IMR-90 (cell line): Measurements from ENCODE around the gene EML3. TPM values are rescaled to one million over a fixed set of nuclear protein-coding genes. Genes with fewer than 3 reads are reported as not detected.

Experiments used
- ATAC-seq: fragments of 200-7000 bp; cut with Tn5 transposase; 2 replicates; pipeline ENCODE4 v1.9.1; 2020; ENCODE audit warnings: low read depth, mild to moderate bottlenecking, moderate library complexity
- BruUV-seq: library from RNA; stranded (reverse); fragments of 400-500 nt; replicated peaks from 2 replicates; lab custom pipeline; 2021; lab: Mats Ljungman, UMichigan
- CTCF ChIA-PET: fragments of 300-600 bp; formaldehyde crosslinking; extraction: SDS; loops from one replicate; lab custom pipeline; 2021; ENCODE audit warnings: antibody characterized with exemption; lab: Yijun Ruan, JAX
- POLR2A ChIA-PET: fragments of 300-600 bp; sonication (Branson Sonifier 250); formaldehyde crosslinking; loops from one replicate; lab custom pipeline; 2022; ENCODE audit warnings: antibody characterized with exemption; ENCODE audit not compliant: unreplicated experiment; lab: Charles Lee
- DNase-seq: peaks from one replicate; pipeline ENCODE4 v3.0.0; 2013
- H2AFZ ChIP-seq: replicated peaks from 2 replicates; pipeline ENCODE3; 2013; ENCODE audit warnings: low read length, mild to moderate bottlenecking; ENCODE audit not compliant: poor library complexity
- H2AK5ac ChIP-seq: 2 replicates; pipeline ENCODE4 v1.6.1; 2013; ENCODE audit warnings: low read depth, low read length, inconsistent platforms
- H2AK9ac ChIP-seq: replicated peaks from 2 replicates; pipeline ENCODE3; 2013; ENCODE audit warnings: mild to moderate bottlenecking, low read depth, low read length, moderate library complexity; ENCODE audit not compliant: poor library complexity
- H2BK120ac ChIP-seq: 2 replicates; pipeline ENCODE4 v1.6.1; 2013; ENCODE audit warnings: low read depth, low read length, inconsistent platforms
- H2BK15ac ChIP-seq: 3 replicates; pipeline ENCODE4 v1.6.1; 2013; ENCODE audit warnings: low read depth, low read length, inconsistent platforms
- H2BK20ac ChIP-seq: 2 replicates; pipeline ENCODE4 v1.6.1; 2013; ENCODE audit warnings: low read depth, mild to moderate bottlenecking, inconsistent platforms, low read length, moderate library complexity
- H2BK5ac ChIP-seq: 2 replicates; pipeline ENCODE4 v1.6.1; 2013; ENCODE audit warnings: mild to moderate bottlenecking, low read depth, low read length, inconsistent platforms; ENCODE audit not compliant: poor library complexity, severe bottlenecking
- H3K14ac ChIP-seq: replicated peaks from 2 replicates; pipeline ENCODE4 v1.6.1; 2013; ENCODE audit warnings: low read depth, low read length, inconsistent platforms
- H3K18ac ChIP-seq: 2 replicates; pipeline ENCODE4 v1.6.1; 2013; ENCODE audit warnings: low read depth, low read length, control low read depth
- H3K23ac ChIP-seq: 2 replicates; pipeline ENCODE4 v1.6.1; 2013; ENCODE audit warnings: low read depth, low read length, inconsistent platforms
- H3K27ac ChIP-seq: 2 replicates; pipeline ENCODE4 v1.5.1; 2013; ENCODE audit warnings: mild to moderate bottlenecking, control low read depth, low read length; ENCODE audit not compliant: insufficient read depth
- H3K27me3 ChIP-seq: 2 replicates; pipeline ENCODE4 v1.6.1; 2013; ENCODE audit warnings: low read length; ENCODE audit not compliant: control insufficient read depth, insufficient read depth
- H3K36me3 ChIP-seq: 2 replicates; pipeline ENCODE4 v1.6.1; 2013; ENCODE audit warnings: low read length, mixed read lengths; ENCODE audit not compliant: control insufficient read depth, insufficient read depth
- H3K4ac ChIP-seq: 2 replicates; pipeline ENCODE4 v1.6.1; 2013; ENCODE audit warnings: low read depth, low read length, inconsistent platforms
- H3K4me1 ChIP-seq: 2 replicates; pipeline ENCODE4 v1.6.1; 2013; ENCODE audit warnings: low read length, mixed read lengths; ENCODE audit not compliant: control insufficient read depth, insufficient read depth
- H3K4me2 ChIP-seq: 2 replicates; pipeline ENCODE4 v1.6.1; 2013; ENCODE audit warnings: low read depth, mild to moderate bottlenecking, control low read depth, low read length, moderate library complexity
- H3K4me3 ChIP-seq: 2 replicates; pipeline ENCODE4 v1.5.1; 2013; ENCODE audit warnings: low read depth, mild to moderate bottlenecking, control low read depth, low read length, moderate library complexity; ENCODE audit not compliant: insufficient read depth
- H3K56ac ChIP-seq: 2 replicates; pipeline ENCODE4 v1.6.1; 2013; ENCODE audit warnings: low read length, inconsistent platforms; ENCODE audit not compliant: insufficient read depth; ENCODE audit errors: extremely low read depth
- H3K79me1 ChIP-seq, 2 experiments: 2 replicates each; pipeline ENCODE4 v1.6.1; 2013; ENCODE audit warnings: low read length in 2 of 2, inconsistent platforms in 1 of 2, low read depth in 1 of 2
- H3K9ac ChIP-seq: 2 replicates; pipeline ENCODE4 v1.6.1; 2013; ENCODE audit warnings: low read depth, low read length, control low read depth
- H3K9me1 ChIP-seq: 2 replicates; pipeline ENCODE4 v1.6.1; 2013; ENCODE audit warnings: low read length, inconsistent platforms; ENCODE audit not compliant: insufficient read depth
- H3K9me3 ChIP-seq: 2 replicates; pipeline ENCODE4 v1.6.1; 2013; ENCODE audit warnings: low read length; ENCODE audit not compliant: control insufficient read depth, insufficient read depth
- H4K20me1 ChIP-seq: 2 replicates; pipeline ENCODE4 v1.6.1; 2013; ENCODE audit warnings: low read length, inconsistent platforms; ENCODE audit not compliant: insufficient read depth
- H4K5ac ChIP-seq: 2 replicates; pipeline ENCODE4 v1.6.1; 2013; ENCODE audit warnings: mild to moderate bottlenecking, low read depth, low read length, control low read depth
- H4K8ac ChIP-seq, 2 experiments: 2 replicates each; pipeline ENCODE4 v1.6.1; 2013; ENCODE audit warnings: low read depth in 2 of 2, low read length in 2 of 2, control low read depth in 1 of 2, inconsistent platforms in 1 of 2
- H4K91ac ChIP-seq: 2 replicates; pipeline ENCODE4 v1.6.1; 2013; ENCODE audit warnings: low read depth, low read length, inconsistent platforms; ENCODE audit not compliant: insufficient read depth
- CEBPB ChIP-seq: IDR thresholded peaks from 2 replicates; pipeline ENCODE4 v1.6.1; 2012; ENCODE audit warnings: low read depth, low read length, improper control_type of control experiment
- CHD1 ChIP-seq: IDR thresholded peaks from 2 replicates; pipeline ENCODE4 v1.6.1; 2012; ENCODE audit warnings: low read depth, low read length, improper control_type of control experiment
- ELK1 ChIP-seq: fragments of 150-350 bp; IDR thresholded peaks from 2 replicates; pipeline ENCODE4 v1.6.1; 2016; ENCODE audit warnings: low read depth, mild to moderate bottlenecking, low read length, moderate library complexity, borderline replicate concordance
- FOS ChIP-seq: fragments of 150-350 bp; IDR thresholded peaks from 2 replicates; pipeline ENCODE4 v1.6.1; 2016; ENCODE audit warnings: low read depth, low read length
- MAZ ChIP-seq: IDR thresholded peaks from 2 replicates; pipeline ENCODE4 v1.6.1; 2012; ENCODE audit warnings: low read depth, mild to moderate bottlenecking, low read length, improper control_type of control experiment, moderate library complexity, borderline replicate concordance
- NFE2L2 ChIP-seq: fragments of 150-350 bp; IDR thresholded peaks from 2 replicates; pipeline ENCODE4 v1.6.1; 2016; ENCODE audit warnings: low read depth, mild to moderate bottlenecking, low read length
- POLR2A ChIP-seq: IDR thresholded peaks from 2 replicates; pipeline ENCODE4 v1.6.1; 2012; ENCODE audit warnings: mild to moderate bottlenecking, low read depth, low read length
- RAD21 ChIP-seq: IDR thresholded peaks from 2 replicates; pipeline ENCODE4 v1.6.1; 2012; ENCODE audit warnings: low read length, improper control_type of control experiment
- RCOR1 ChIP-seq: IDR thresholded peaks from 2 replicates; pipeline ENCODE4 v1.6.1; 2012; ENCODE audit warnings: mild to moderate bottlenecking, low read length, improper control_type of control experiment; ENCODE audit not compliant: insufficient replicate concordance
- SMC3 ChIP-seq: fragments of 150-350 bp; IDR thresholded peaks from 2 replicates; pipeline ENCODE4 v1.6.1; 2016; ENCODE audit warnings: low read depth, mild to moderate bottlenecking, antibody characterized with exemption, low read length, moderate library complexity
- WGBS, 2 experiments: methylation state at CpG; one replicate each; pipeline versions ENCODE4 v1.1.5 to v1.1.7; 2013; ENCODE audit warnings: missing lambda C conversion rate in 2 of 2; ENCODE audit not compliant: insufficient read length in 1 of 2; ENCODE audit errors: extremely low coverage in 2 of 2; 5-methylcytosine and 5-hydroxymethylcytosine counted together
- dilution Hi-C: fragments of 300-500 bp; cut with HindIII; formaldehyde crosslinking; loops from one replicate; pipeline ENCODE4 v1.14.3; 2018; ENCODE audit warnings: low sequenced_read_pairs; ENCODE audit not compliant: unreplicated experiment
- in situ Hi-C: fragments of 300-500 bp; cut with MboI; formaldehyde crosslinking; loops from 3 replicates; pipeline ENCODE4 v1.14.3; 2019; ENCODE audit warnings: low sequenced_read_pairs, inconsistent platforms, mixed read lengths
- intact Hi-C: fragments of 100-400 bp; cut with micrococcal nuclease; formaldehyde crosslinking; loops from 2 replicates; pipeline ENCODE4 v1.10.0; 2022
- polyA plus RNA-seq, 3 experiments: library from polyadenylated mRNA; depleted of rRNA; stranded (reverse); fragments of >200 nt; gene quantifications; 2 replicates each; pipeline ENCODE4 v1.2.3, GENCODE V29; 2012; ENCODE audit warnings: low replicate concordance in 1 of 3
- total RNA-seq: library from RNA; depleted of rRNA; stranded (reverse); fragments of >200 nt; gene quantifications from 2 replicates; pipeline ENCODE4 v1.2.3, GENCODE V29; 2012
- TF ChIP-seq, protein P1 (sequence below): conservative IDR thresholded peaks from 2 replicates; pipeline ENCODE4 v1.5.1; 2012; ENCODE audit warnings: mild to moderate bottlenecking, low read depth, low read length, improper control_type of control experiment

EML3 gene
- total and polyA plus RNA-seq, 2 of the 4 experiments (the other 2 are of a cell fraction) = 5.0 to 24.7 TPM

DNA sequence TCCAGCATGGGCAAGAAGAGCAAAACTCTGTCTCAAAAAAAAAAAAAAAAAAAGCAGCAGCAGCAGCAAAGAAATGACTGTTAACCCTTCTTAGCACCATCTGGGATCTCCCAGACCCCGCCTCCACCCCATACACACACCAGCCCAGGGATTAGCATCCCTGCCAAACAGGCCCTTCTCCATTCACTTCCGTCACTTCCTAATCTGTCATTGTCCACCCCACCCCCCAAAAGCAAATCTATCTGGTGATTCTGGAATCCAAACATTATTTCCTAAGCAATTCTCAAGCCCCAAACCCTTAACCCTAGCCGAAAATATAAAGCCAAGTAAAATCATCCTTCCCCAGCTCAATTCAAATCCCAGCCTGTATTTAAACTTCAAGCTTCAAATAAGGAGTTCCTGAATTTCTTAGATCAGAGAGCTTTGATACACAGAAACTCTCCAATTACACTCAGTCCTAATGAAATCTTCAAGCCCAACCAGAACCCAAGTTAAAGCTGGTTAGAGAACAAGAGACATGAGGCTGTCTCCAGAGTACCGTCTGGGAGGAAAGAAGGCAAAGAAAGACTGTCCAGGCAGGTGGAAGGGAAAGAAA is 60.0 kb downstream of the EML3 start:
- Histone ChIP-seq H2AK5ac (peak overlapping the region; percentile 99), H2BK120ac (peak overlapping the region; percentile 98), H2AFZ (peak overlapping the region; percentile 92), H3K4ac (peak overlapping the region; percentile 98), H2BK20ac (peak overlapping the region; percentile 96), H4K91ac (peak overlapping the region; percentile 100), H3K9me3 (no peaks in the 10 kb centered on the region), H3K23ac (peak overlapping the region; percentile 98), H3K9ac (peak overlapping the region; percentile 94), H3K4me2 (peak overlapping the region; percentile 93), H3K4me3 (peak overlapping the region; percentile 20), H3K27ac (peak overlapping the region; percentile 97), H4K20me1 (peaks cover 21% of the 10 kb centered on the region), H3K9me1 (peaks cover 32% of the 10 kb centered on the region), H2BK5ac (peak overlapping the region; percentile 97), H4K5ac (peak overlapping the region; percentile 80), H3K14ac (peak overlapping the region; percentile 85), H3K36me3 (peaks cover 3% of the 10 kb centered on the region; the same call in 1 of the 2 replicates), H3K56ac (peak overlapping the region; percentile 99), H4K8ac (peak overlapping the region; percentile 93 to 97), H2BK15ac (peak overlapping the region; percentile 98; the same call in 2 of the 3 replicates), H2AK9ac (peak overlapping the region; percentile 100), H3K18ac (peak overlapping the region; percentile 90), H3K79me1 (peaks cover 12 to 69% of the 10 kb centered on the region in 2 experiments; a peak in 3 of 4 replicates), H3K27me3 (no peaks in the 10 kb centered on the region), H3K4me1 (peaks cover 43% of the 10 kb centered on the region)
- intact Hi-C loops (no loop called here), dilution Hi-C loops (no loop called here), in situ Hi-C loops (loop anchor here (5.0 kb wide), 1 partner anchor 130 kb away; no protein-coding TSS in a partner anchor)
- DNase-seq = peak; percentile 60
- no peak for ATAC-seq
- ChIA-PET CTCF (interaction anchor here (0.6 to 3.1 kb wide), 4 partner anchors 8 to 233 kb away, joined by 3 to 23 read pairs (median 8); no protein-coding TSS in a partner anchor), POLR2A (interaction anchor here (0.7 to 2.0 kb wide), 5 partner anchors 9 to 157 kb away, joined by 3 to 16 read pairs (median 3); partner anchors contain the start of genes EEF1G, INTS5 and TUT1)
- no peak for TF ChIP-seq POLR2A
- TF ChIP-seq NFE2L2 = no peak
- no peak for TF ChIP-seq RAD21
- TF ChIP-seq CHD1 = no peak
- no peak for TF ChIP-seq ELK1
- TF ChIP-seq RCOR1 = no peak
- TF ChIP-seq CEBPB = no peak
- no peak for TF ChIP-seq MAZ
- TF ChIP-seq SMC3 = no peak
- TF ChIP-seq, protein P1, sequence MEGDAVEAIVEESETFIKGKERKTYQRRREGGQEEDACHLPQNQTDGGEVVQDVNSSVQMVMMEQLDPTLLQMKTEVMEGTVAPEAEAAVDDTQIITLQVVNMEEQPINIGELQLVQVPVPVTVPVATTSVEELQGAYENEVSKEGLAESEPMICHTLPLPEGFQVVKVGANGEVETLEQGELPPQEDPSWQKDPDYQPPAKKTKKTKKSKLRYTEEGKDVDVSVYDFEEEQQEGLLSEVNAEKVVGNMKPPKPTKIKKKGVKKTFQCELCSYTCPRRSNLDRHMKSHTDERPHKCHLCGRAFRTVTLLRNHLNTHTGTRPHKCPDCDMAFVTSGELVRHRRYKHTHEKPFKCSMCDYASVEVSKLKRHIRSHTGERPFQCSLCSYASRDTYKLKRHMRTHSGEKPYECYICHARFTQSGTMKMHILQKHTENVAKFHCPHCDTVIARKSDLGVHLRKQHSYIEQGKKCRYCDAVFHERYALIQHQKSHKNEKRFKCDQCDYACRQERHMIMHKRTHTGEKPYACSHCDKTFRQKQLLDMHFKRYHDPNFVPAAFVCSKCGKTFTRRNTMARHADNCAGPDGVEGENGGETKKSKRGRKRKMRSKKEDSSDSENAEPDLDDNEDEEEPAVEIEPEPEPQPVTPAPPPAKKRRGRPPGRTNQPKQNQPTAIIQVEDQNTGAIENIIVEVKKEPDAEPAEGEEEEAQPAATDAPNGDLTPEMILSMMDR = no peak
- no peak for TF ChIP-seq FOS
- WGBS, 2 experiments = 7% methylated on average over 3 of the region's 4 CpGs; no CpG with 5 or more reads in 1 of the 2 experiments
- BruUV-seq = no TSS peak
